RWPE2 (cell line): Measurements from ENCODE around the gene KNG1.

Experiments used
- ATAC-seq: fragments of 200-7000 bp; cut with Tn5 transposase; 3 replicates; pipeline ENCODE4 v1.9.1; 2021; ENCODE audit warnings: low read depth
- DNase-seq: peaks from one replicate; pipeline ENCODE4 v3.0.0-alpha.2; 2020; ENCODE audit warnings: low spot score
- H3K27ac ChIP-seq: fragments of 450-650 bp; 2 replicates; pipeline ENCODE4 v1.5.1; 2017; ENCODE audit warnings: mild to moderate bottlenecking; ENCODE audit not compliant: poor library complexity, severe bottlenecking
- H3K27me3 ChIP-seq: fragments of 250-450 bp; sonication (Bioruptor Pico); 2 replicates; pipeline ENCODE4 v1.5.1; 2021; ENCODE audit warnings: mild to moderate bottlenecking, moderate library complexity; ENCODE audit not compliant: insufficient read depth, poor library complexity, severe bottlenecking
- H3K36me3 ChIP-seq: fragments of 250-450 bp; sonication (Bioruptor Pico); 2 replicates; pipeline ENCODE4 v1.5.1; 2020; ENCODE audit warnings: low read depth, mild to moderate bottlenecking, moderate library complexity
- H3K4me1 ChIP-seq: fragments of 250-450 bp; sonication (Bioruptor Pico); 2 replicates; pipeline ENCODE4 v1.5.1; 2021; ENCODE audit warnings: mild to moderate bottlenecking, moderate library complexity; ENCODE audit not compliant: insufficient read depth, poor library complexity, severe bottlenecking
- H3K4me3 ChIP-seq: fragments of 250-450 bp; sonication (Bioruptor Pico); 2 replicates; pipeline ENCODE4 v1.5.1; 2021; ENCODE audit warnings: mild to moderate bottlenecking, moderate library complexity; ENCODE audit not compliant: severe bottlenecking
- H3K9me3 ChIP-seq: fragments of 250-450 bp; sonication (Bioruptor Pico); 2 replicates; pipeline ENCODE4 v1.5.1; 2021; ENCODE audit warnings: mild to moderate bottlenecking, moderate library complexity; ENCODE audit not compliant: severe bottlenecking
- CTCF ChIP-seq: fragments of 450-650 bp; IDR thresholded peaks from one replicate; pipeline ENCODE4 v1.5.1; 2017; ENCODE audit warnings: mild to moderate bottlenecking, moderate library complexity; ENCODE audit not compliant: poor library complexity, severe bottlenecking

KNG1 gene

GRCh38 chr3:186750316-186750715, 33.2 kb downstream of the KNG1 start:
- DNase-seq (no peak), ATAC-seq (no peak)
- Histone ChIP-seq H3K9me3 (no peaks in the 10 kb centered on the region), H3K27ac (no peak overlapping the region), H3K27me3 (no peaks in the 10 kb centered on the region), H3K36me3 (no peaks in the 10 kb centered on the region), H3K4me1 (peaks cover 20% of the 10 kb centered on the region), H3K4me3 (no peak overlapping the region)
- TF ChIP-seq CTCF = no peak

DNA sequence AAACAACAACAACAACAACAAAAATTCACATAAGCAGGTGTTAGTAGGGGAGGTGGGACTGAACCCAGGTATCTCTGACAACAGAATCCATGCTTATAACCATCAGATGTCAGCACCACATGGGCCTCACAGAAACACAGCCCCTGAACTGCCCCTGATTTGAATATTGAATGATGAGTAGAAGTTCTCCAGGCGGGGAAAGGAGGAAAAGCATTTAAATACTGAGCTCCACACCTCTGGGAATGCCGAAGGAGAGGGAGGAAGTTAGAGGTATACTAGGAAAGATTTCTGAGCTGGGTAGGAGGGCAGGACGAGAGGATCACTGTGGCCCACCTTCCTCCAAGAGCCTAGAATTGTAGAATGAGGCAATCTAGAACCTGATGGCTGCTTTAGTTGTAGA, 34.3 kb downstream of the KNG1 start:
- H3K27me3 ChIP-seq = no peaks in the 10 kb centered on the region
- no peak overlapping the region for H3K4me3 ChIP-seq
- DNase-seq (no peak), ATAC-seq (no peak)
- H3K27ac ChIP-seq = no peak overlapping the region
- peaks cover 15% of the 10 kb centered on the region for H3K4me1 ChIP-seq
- TF ChIP-seq CTCF = no peak
- H3K36me3 ChIP-seq = no peaks in the 10 kb centered on the region
- H3K9me3 ChIP-seq = no peaks in the 10 kb centered on the region

GRCh38 chr3:186754006-186754405, 36.8 kb downstream of the KNG1 start:
- H3K4me3 ChIP-seq = no peak overlapping the region
- ATAC-seq (peak; percentile 17; the same call in 1 of the 3 replicates), DNase-seq (no peak)
- no peaks in the 10 kb centered on the region for H3K9me3 ChIP-seq
- H3K4me1 ChIP-seq = peaks cover 18% of the 10 kb centered on the region
- no peak for TF ChIP-seq CTCF
- no peaks in the 10 kb centered on the region for H3K27me3 ChIP-seq
- peak overlapping the region; percentile 90 for H3K27ac ChIP-seq
- H3K36me3 ChIP-seq = no peaks in the 10 kb centered on the region

GRCh38 chr3:186754871-186755270, 37.7 kb downstream of the KNG1 start:
- no peaks in the 10 kb centered on the region for H3K9me3 ChIP-seq
- H3K27ac ChIP-seq = peak overlapping the region; percentile 90
- peaks cover 18% of the 10 kb centered on the region for H3K4me1 ChIP-seq
- no peaks in the 10 kb centered on the region for H3K36me3 ChIP-seq
- no peak for TF ChIP-seq CTCF
- H3K27me3 ChIP-seq = no peaks in the 10 kb centered on the region
- H3K4me3 ChIP-seq = no peak overlapping the region
- ATAC-seq (no peak), DNase-seq (no peak)

DNA sequence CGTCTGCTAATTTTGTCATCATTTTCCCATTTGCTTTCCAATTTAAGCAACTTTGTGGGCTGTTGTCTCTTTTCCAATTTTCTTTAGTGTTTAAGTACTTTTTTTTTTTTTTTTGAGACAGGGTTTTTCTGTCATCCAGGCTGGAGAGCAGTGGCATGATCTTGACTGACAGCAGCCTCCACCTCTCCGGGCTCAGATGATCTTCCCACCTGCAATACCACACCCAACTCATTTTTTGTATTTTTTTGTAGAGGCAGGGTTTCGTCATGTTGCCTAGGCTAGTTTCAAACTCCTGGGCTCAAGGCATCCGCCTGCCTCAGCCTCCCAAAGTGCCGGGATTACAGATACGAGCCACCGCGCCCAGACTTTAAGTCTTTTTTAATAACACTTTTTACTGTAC, 40.1 kb downstream of the KNG1 start:
- ATAC-seq (no peak), DNase-seq (no peak)
- Histone ChIP-seq H3K27ac (no peak overlapping the region), H3K9me3 (no peaks in the 10 kb centered on the region), H3K36me3 (no peaks in the 10 kb centered on the region), H3K4me1 (peaks cover 22% of the 10 kb centered on the region), H3K27me3 (no peaks in the 10 kb centered on the region), H3K4me3 (no peak overlapping the region)
- TF ChIP-seq CTCF = no peak
